Measurements from ENCODE around the gene ZFHX3. TPM values are rescaled to one million over a fixed set of nuclear protein-coding genes. Genes with fewer than 3 reads are reported as not detected.
A peak's percentile ranks its signal among the peaks of the same experiment; 100 is the strongest.

The ZFHX3 gene
- total RNA-seq, 4 donors from 2014 or later, result 9.1 to 34.0 (median 12.0) TPM

- Histone ChIP-seq H3K36me3 (no peaks in the 10 kb centered on the region), H3K4me3 (no peak overlapping the region), H3K4me1 (no peaks in the 10 kb centered on the region), H3K27me3 (no peaks in the 10 kb centered on the region), H3K27ac (no peak overlapping the region), H3K9me3 (no peaks in the 10 kb centered on the region)
- TF ChIP-seq POLR2A (IDR thresholded peaks at IDR 0.05), result no peak
- no peak for TF ChIP-seq CTCF (IDR thresholded peaks at IDR 0.05)
- DNase-seq, result no peak
- intact Hi-C loops (cut with DNase I; ENCODE audit: low total_unique reads), result no loop called here
Measured at GRCh38 chr16:72854267-72854959, 193.5 kb downstream of the ZFHX3 start.

- Histone ChIP-seq H3K4me3 (no peak overlapping the region), H3K27me3 (no peaks in the 10 kb centered on the region), H3K27ac (no peak overlapping the region), H3K4me1 (no peaks in the 10 kb centered on the region), H3K9me3 (no peaks in the 10 kb centered on the region), H3K36me3 (no peaks in the 10 kb centered on the region)
- no peak for DNase-seq
- TF ChIP-seq CTCF (IDR thresholded peaks at IDR 0.05) (no peak), POLR2A (IDR thresholded peaks at IDR 0.05) (no peak)
- intact Hi-C loops (cut with DNase I; ENCODE audit: low total_unique reads), result no loop called here
Measured at GRCh38 chr16:72853575-72854266, 194.2 kb downstream of the ZFHX3 start.

- H3K9me3 ChIP-seq, result no peaks in the 10 kb centered on the region
Measured at GRCh38 chr16:72852421-72852820, 195.5 kb downstream of the ZFHX3 start.

GRCh38 chr16:72850853-72851252, 197.1 kb downstream of the ZFHX3 start:
- H3K4me1 ChIP-seq, result peaks cover 0 to 11% of the 10 kb centered on the region in 2 donors
- TF ChIP-seq POLR2A (IDR thresholded peaks at IDR 0.05) (no peak), CTCF (IDR thresholded peaks at IDR 0.05) (no peak)

More at GRCh38 chr16:72852421-72852820, 195.5 kb downstream of the ZFHX3 start:
- intact Hi-C loops (cut with DNase I; ENCODE audit: low total_unique reads), result no loop called here
- no peaks in the 10 kb centered on the region for H3K36me3 ChIP-seq
- DNase-seq, result no peak
- no peak overlapping the region for H3K4me3 ChIP-seq
- no peak for TF ChIP-seq CTCF (IDR thresholded peaks at IDR 0.05)
- no peak for TF ChIP-seq POLR2A (IDR thresholded peaks at IDR 0.05)
- peak overlapping the region in 1 of 2 donors; percentile 78 for H3K27ac ChIP-seq
- peaks cover 0 to 7% of the 10 kb centered on the region in 2 donors for H3K4me1 ChIP-seq
- H3K27me3 ChIP-seq, result no peaks in the 10 kb centered on the region

GRCh38 chr16:72850021-72850420, 197.9 kb downstream of the ZFHX3 start:
- no peak for DNase-seq
- Histone ChIP-seq H3K4me1 (peaks cover 0 to 11% of the 10 kb centered on the region in 2 donors), H3K9me3 (no peaks in the 10 kb centered on the region), H3K36me3 (no peaks in the 10 kb centered on the region), H3K27me3 (no peaks in the 10 kb centered on the region), H3K27ac (peak overlapping the region; percentile 64 to 78), H3K4me3 (no peak overlapping the region)
- TF ChIP-seq POLR2A (IDR thresholded peaks at IDR 0.05), result no peak
- intact Hi-C loops (cut with DNase I; ENCODE audit: low total_unique reads), result no loop called here

More at GRCh38 chr16:72850853-72851252, 197.1 kb downstream of the ZFHX3 start:
- DNase-seq, result peak; percentile 36 to 44
- Histone ChIP-seq H3K4me3 (no peak overlapping the region), H3K27me3 (no peaks in the 10 kb centered on the region), H3K36me3 (no peaks in the 10 kb centered on the region), H3K27ac (peak overlapping the region; percentile 64 to 78), H3K9me3 (no peaks in the 10 kb centered on the region)
- intact Hi-C loops (cut with DNase I; ENCODE audit: low total_unique reads), result no loop called here

All from uterus (tissue), 4 donors.